ENCODE measurements around the gene TP53I11. TPM values are rescaled to one million over a fixed set of nuclear protein-coding genes. Genes with fewer than 3 reads are reported as not detected.

TP53I11 gene
- total RNA-seq, 1 experiment from 2014 or later = 42.4 TPM

- POLR2A ChIA-PET = no interaction called here
- Mint-ChIP-seq H3K27me3 (ENCODE audit: low read depth) (no peaks in the 10 kb centered on the region), H3K4me1 (peaks cover 37% of the 10 kb centered on the region), H3K36me3 (peaks cover 5% of the 10 kb centered on the region), H3K4me3 (no peak overlapping the region), H3K27ac (no peak overlapping the region), H3K9me3 (peaks cover 4% of the 10 kb centered on the region)
- no peak for DNase-seq (ENCODE audit: low spot score)
- TF ChIP-seq FOXP4 (CRISPR knock-in tag; IDR thresholded peaks at IDR 0.05) = no peak
- TF ChIP-seq HMGA2 (CRISPR knock-in tag; IDR thresholded peaks at IDR 0.05) = no peak
- ATAC-seq = no peak
- CTCF ChIA-PET = interaction anchor here (0.6 to 9.2 kb wide), 10 partner anchors 9 to 214 kb away, joined by 3 to 361 read pairs (median 4); no protein-coding TSS in a partner anchor
Measured at GRCh38 chr11:44940835-44941234, 9.8 kb downstream of the TP53I11 start.

- Mint-ChIP-seq H3K36me3 (peaks cover 5% of the 10 kb centered on the region), H3K9me3 (peaks cover 4% of the 10 kb centered on the region), H3K27me3 (ENCODE audit: low read depth) (no peaks in the 10 kb centered on the region), H3K4me1 (peaks cover 35% of the 10 kb centered on the region), H3K4me3 (no peak overlapping the region), H3K27ac (0 out of 2 replicates have a peak overlapping the region, but pooled peaks have one; percentile 60)
- no peak for DNase-seq (ENCODE audit: low spot score)
- ChIA-PET CTCF (interaction anchor here (0.7 to 9.2 kb wide), 11 partner anchors 12 to 214 kb away, joined by 3 to 361 read pairs (median 4); no protein-coding TSS in a partner anchor), POLR2A (no interaction called here)
- no peak for TF ChIP-seq MYBL2 (CRISPR knock-in tag; IDR thresholded peaks at IDR 0.05)
- no peak for TF ChIP-seq ZNF512 (CRISPR knock-in tag; IDR thresholded peaks at IDR 0.05; ENCODE audit: borderline replicate concordance)
- TF ChIP-seq RORB (CRISPR knock-in tag; IDR thresholded peaks at IDR 0.05) = no peak
- no peak for TF ChIP-seq TP53 (CRISPR knock-in tag; IDR thresholded peaks at IDR 0.05)
- no peak for TF ChIP-seq ATF2 (CRISPR knock-in tag; IDR thresholded peaks at IDR 0.05; ENCODE audit: borderline replicate concordance, low read depth)
- TF ChIP-seq FOXK1 (CRISPR knock-in tag; IDR thresholded peaks at IDR 0.05) = no peak
- TF ChIP-seq ZNF121 (CRISPR knock-in tag; IDR thresholded peaks at IDR 0.05) = no peak
- TF ChIP-seq MXD4 (CRISPR knock-in tag; IDR thresholded peaks at IDR 0.05; ENCODE audit: borderline replicate concordance) = no peak
- no peak for TF ChIP-seq SP1 (CRISPR knock-in tag; conservative IDR thresholded peaks at IDR 0.05)
- no peak for TF ChIP-seq ZSCAN18 (CRISPR knock-in tag; IDR thresholded peaks at IDR 0.05)
- no peak for TF ChIP-seq ZNF396 (CRISPR knock-in tag; IDR thresholded peaks at IDR 0.05; ENCODE audit: borderline replicate concordance)
- TF ChIP-seq AFF4 (CRISPR knock-in tag; IDR thresholded peaks at IDR 0.05; ENCODE audit: borderline replicate concordance) = no peak
- ATAC-seq = no peak
Measured at GRCh38 chr11:44940404-44940803, 10.3 kb downstream of the TP53I11 start.
